CD4-positive, CD25-positive, alpha-beta regulatory T cell (primary cell): Measurements from ENCODE around the gene KLHDC10. TPM values are rescaled to one million over a fixed set of nuclear protein-coding genes. Genes with fewer than 3 reads are reported as not detected.
A peak's percentile ranks its signal among the peaks of the same experiment; 100 is the strongest.

Experiments used
- ATAC-seq, 2 donors: fragments of 150-1000 bp; cut with Tn5 transposase; one replicate each; pipeline ENCODE4 v1.10.0; 2021; ENCODE audit warnings: low read depth in 2 of 2, moderate number of reproducible peaks in 2 of 2, moderate library complexity in 1 of 2
- DNase-seq, 3 donors: peaks; one replicate each; pipeline versions ENCODE4 v3.0.0 to v3.0.0-alpha.2; 2012 to 2022; ENCODE audit warnings: mixed read lengths in 1 of 3
- H3K27ac ChIP-seq: one replicate; pipeline ENCODE4 v1.7.0; 2013; ENCODE audit warnings: mild to moderate bottlenecking, low read length; ENCODE audit not compliant: insufficient read depth, poor library complexity, severe bottlenecking
- H3K27me3 ChIP-seq: one replicate; pipeline ENCODE4 v1.7.0; 2013; ENCODE audit warnings: low read length; ENCODE audit not compliant: control insufficient read depth, insufficient read depth
- H3K36me3 ChIP-seq: one replicate; pipeline ENCODE4 v1.7.0; 2013; ENCODE audit warnings: mild to moderate bottlenecking, low read length, moderate library complexity; ENCODE audit not compliant: control insufficient read depth, insufficient read depth
- H3K4me1 ChIP-seq: 2 replicates; pipeline ENCODE4 v1.7.0; 2013; ENCODE audit warnings: mild to moderate bottlenecking, low read length; ENCODE audit not compliant: insufficient read depth, control insufficient read depth, poor library complexity, severe bottlenecking
- H3K4me3 ChIP-seq: one replicate; pipeline ENCODE4 v1.7.0; 2013; ENCODE audit warnings: low read depth, mild to moderate bottlenecking, low read length, moderate library complexity
- H3K9me3 ChIP-seq, 2 experiments: 1 replicate in 1 of 2; 2 replicates in 1 of 2; pipeline ENCODE4 v1.7.0; 2013; ENCODE audit warnings: low read length in 2 of 2, mild to moderate bottlenecking in 1 of 2, moderate library complexity in 1 of 2; ENCODE audit not compliant: control insufficient read depth in 2 of 2
- H3K27ac Mint-ChIP-seq, 3 donors: one replicate each; pipeline ENCODE4 v1.8.0; 2020 to 2022; ENCODE audit warnings: mild to moderate bottlenecking in 3 of 3, mixed read lengths in 3 of 3, moderate library complexity in 2 of 3
- H3K27me3 Mint-ChIP-seq: one replicate; pipeline ENCODE4 v1.8.0; 2022; ENCODE audit warnings: mild to moderate bottlenecking, mixed read lengths
- H3K36me3 Mint-ChIP-seq: one replicate; pipeline ENCODE4 v1.8.0; 2020; ENCODE audit warnings: mixed read lengths
- H3K4me1 Mint-ChIP-seq, 4 donors: one replicate each; pipeline ENCODE4 v1.8.0; 2020 to 2022; ENCODE audit warnings: mixed read lengths in 4 of 4, mild to moderate bottlenecking in 1 of 4
- H3K4me3 Mint-ChIP-seq, 4 donors: one replicate each; pipeline ENCODE4 v1.8.0; 2020 to 2022; ENCODE audit warnings: mild to moderate bottlenecking in 4 of 4, mixed read lengths in 4 of 4, moderate library complexity in 3 of 4
- H3K9me3 Mint-ChIP-seq, 7 donors: one replicate each; pipeline ENCODE4 v1.8.0; 2020 to 2022; ENCODE audit warnings: mixed read lengths in 7 of 7, mild to moderate bottlenecking in 3 of 7, moderate library complexity in 2 of 7
- polyA plus RNA-seq, 4 donors: library from polyadenylated mRNA; unstranded; fragments of 300-500 nt; fragmentation: Illumina TruSeq; gene quantifications; one replicate each; pipeline ENCODE4 v1.2.3, GENCODE V29; 2021
- total RNA-seq: library from RNA; stranded (reverse); gene quantifications from one replicate; pipeline ENCODE4 v1.2.3, GENCODE V29; 2022

Gene KLHDC10
- total and polyA plus RNA-seq, 5 donors from 2014 or later, result 1.3 to 16.8 (median 2.4) TPM

DNA sequence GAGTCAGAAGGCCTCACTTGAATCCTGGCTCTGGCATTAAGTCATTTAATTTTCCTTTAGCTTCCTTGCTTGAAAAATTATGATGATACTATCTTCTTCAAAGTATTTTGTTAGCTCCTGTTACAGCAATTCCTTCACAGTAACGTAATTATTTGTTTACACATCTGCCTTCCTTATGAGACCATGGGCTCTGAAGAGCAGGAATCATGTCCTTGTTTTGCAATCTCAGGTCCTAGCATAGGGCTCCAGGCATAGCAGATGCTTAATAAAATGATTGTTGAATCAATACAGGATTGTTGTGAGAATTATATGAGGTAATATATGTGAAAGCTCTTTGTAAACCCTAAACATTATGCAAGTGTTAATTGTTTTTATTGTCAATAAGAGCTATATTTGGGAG is 25.5 kb downstream of the KLHDC10 start:
- Histone ChIP-seq H3K4me1 (no peaks in the 10 kb centered on the region), H3K27ac (no peak overlapping the region), H3K36me3 (no peaks in the 10 kb centered on the region), H3K4me3 (no peak overlapping the region), H3K9me3 (no peaks in the 10 kb centered on the region), H3K27me3 (no peaks in the 10 kb centered on the region)
- Mint-ChIP-seq H3K9me3 (no peaks in the 10 kb centered on the region), H3K4me3 (no peak overlapping the region), H3K27ac (no peak overlapping the region), H3K36me3 (peaks cover 12% of the 10 kb centered on the region), H3K4me1 (peaks cover 5 to 21% (median 15%) of the 10 kb centered on the region in 4 donors), H3K27me3 (no peaks in the 10 kb centered on the region)
- ATAC-seq (no peak), DNase-seq (no peak)

DNA sequence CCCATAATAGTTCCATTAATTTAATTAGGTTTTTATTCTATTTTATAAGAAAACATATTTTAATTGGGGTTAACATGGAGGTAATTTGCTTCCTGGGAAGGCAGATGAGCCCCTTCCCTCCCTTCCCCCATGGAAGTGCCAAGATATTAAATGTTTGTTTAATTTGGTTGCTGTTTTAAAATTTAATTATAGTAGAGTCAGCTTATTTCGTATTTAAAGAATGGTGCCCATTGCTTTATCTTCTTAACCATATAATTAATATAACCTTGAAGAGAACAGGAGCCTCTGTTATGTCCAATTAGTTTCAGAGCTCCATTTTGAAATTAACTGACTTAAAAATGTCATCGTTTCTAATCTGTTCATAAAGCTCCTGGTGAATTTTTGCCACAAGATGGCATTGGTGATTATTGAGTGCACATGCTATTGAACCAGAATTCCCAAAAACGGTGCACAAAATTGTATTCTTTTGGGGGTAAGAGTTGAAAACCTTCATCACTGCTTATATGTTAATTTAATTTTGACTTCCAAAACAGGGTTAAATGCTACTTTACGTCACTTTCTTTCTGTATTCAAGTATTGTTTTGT is 26.0 kb downstream of the KLHDC10 start:
- ATAC-seq, result no peak
- no peak overlapping the region for H3K27ac Mint-ChIP-seq
- peaks cover under 1 to 19% (median 13%) of the 10 kb centered on the region in 4 donors for H3K4me1 Mint-ChIP-seq
- no peak for DNase-seq
- no peaks in the 10 kb centered on the region for H3K27me3 Mint-ChIP-seq
- Histone ChIP-seq H3K36me3 (no peaks in the 10 kb centered on the region), H3K4me3 (no peak overlapping the region), H3K27ac (no peak overlapping the region), H3K4me1 (no peaks in the 10 kb centered on the region), H3K27me3 (no peaks in the 10 kb centered on the region), H3K9me3 (no peaks in the 10 kb centered on the region)
- H3K4me3 Mint-ChIP-seq, result no peak overlapping the region
- no peaks in the 10 kb centered on the region for H3K9me3 Mint-ChIP-seq
- peaks cover 16% of the 10 kb centered on the region for H3K36me3 Mint-ChIP-seq

DNA sequence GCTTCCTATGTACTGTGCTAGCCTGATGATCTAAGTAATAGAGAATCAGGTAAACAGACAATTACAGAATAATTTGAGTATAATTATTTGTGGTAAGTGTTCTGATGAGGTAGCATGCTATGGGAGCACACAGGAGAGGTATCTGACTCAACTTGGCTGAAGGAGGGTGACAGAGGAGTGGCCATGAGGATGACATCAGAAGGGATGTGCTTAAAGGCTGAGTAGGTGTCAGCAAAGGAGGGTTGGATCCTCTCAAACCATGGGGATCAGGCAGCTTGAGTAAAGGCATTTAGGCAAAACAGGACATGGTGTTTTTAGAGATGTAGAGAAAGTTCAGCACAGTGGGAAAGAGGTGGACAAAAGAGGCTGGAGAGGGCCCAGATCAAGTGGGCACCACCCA is 29.0 kb downstream of the KLHDC10 start:
- Mint-ChIP-seq H3K27ac (peak overlapping the region in 1 of 3 donors; percentile 27), H3K9me3 (no peaks in the 10 kb centered on the region), H3K4me1 (peaks cover 0 to 16% (median 11%) of the 10 kb centered on the region in 4 donors), H3K36me3 (peaks cover 17% of the 10 kb centered on the region), H3K27me3 (no peaks in the 10 kb centered on the region), H3K4me3 (no peak overlapping the region)
- no peaks in the 10 kb centered on the region for H3K4me1 ChIP-seq
- H3K9me3 ChIP-seq, result no peaks in the 10 kb centered on the region
- no peak overlapping the region for H3K4me3 ChIP-seq
- DNase-seq, result no peak
- H3K27me3 ChIP-seq, result no peaks in the 10 kb centered on the region
- ATAC-seq, result no peak
- H3K36me3 ChIP-seq, result no peaks in the 10 kb centered on the region
- H3K27ac ChIP-seq, result no peak overlapping the region

DNA sequence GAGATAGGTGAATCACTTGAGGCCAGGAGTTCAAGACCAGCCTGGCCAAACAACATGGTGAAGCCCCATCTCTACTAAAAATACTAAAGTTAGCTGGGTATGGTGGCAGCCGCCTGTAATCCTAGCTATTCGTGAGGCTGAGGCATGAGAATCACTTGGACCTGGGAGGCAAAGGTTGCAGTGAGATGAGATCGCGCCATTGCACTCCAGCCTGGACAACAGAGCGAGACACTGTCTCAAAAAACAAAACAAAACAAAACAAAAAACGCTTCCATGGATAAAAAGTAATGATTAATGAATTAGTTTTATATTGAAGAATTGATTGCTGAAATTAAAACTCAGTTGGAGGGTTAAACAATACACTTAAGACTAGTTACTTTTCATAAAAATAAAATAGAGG is 32.3 kb downstream of the KLHDC10 start:
- ATAC-seq (no peak), DNase-seq (no peak)
- Mint-ChIP-seq H3K4me1 (peaks cover 0 to 15% (median 8%) of the 10 kb centered on the region in 4 donors), H3K9me3 (no peaks in the 10 kb centered on the region), H3K36me3 (peaks cover 17% of the 10 kb centered on the region), H3K4me3 (no peak overlapping the region), H3K27me3 (no peaks in the 10 kb centered on the region), H3K27ac (no peak overlapping the region)
- H3K9me3 ChIP-seq, result no peaks in the 10 kb centered on the region
- no peak overlapping the region for H3K4me3 ChIP-seq
- H3K36me3 ChIP-seq, result no peaks in the 10 kb centered on the region
- no peaks in the 10 kb centered on the region for H3K4me1 ChIP-seq
- H3K27me3 ChIP-seq, result no peaks in the 10 kb centered on the region
- H3K27ac ChIP-seq, result no peak overlapping the region

DNA sequence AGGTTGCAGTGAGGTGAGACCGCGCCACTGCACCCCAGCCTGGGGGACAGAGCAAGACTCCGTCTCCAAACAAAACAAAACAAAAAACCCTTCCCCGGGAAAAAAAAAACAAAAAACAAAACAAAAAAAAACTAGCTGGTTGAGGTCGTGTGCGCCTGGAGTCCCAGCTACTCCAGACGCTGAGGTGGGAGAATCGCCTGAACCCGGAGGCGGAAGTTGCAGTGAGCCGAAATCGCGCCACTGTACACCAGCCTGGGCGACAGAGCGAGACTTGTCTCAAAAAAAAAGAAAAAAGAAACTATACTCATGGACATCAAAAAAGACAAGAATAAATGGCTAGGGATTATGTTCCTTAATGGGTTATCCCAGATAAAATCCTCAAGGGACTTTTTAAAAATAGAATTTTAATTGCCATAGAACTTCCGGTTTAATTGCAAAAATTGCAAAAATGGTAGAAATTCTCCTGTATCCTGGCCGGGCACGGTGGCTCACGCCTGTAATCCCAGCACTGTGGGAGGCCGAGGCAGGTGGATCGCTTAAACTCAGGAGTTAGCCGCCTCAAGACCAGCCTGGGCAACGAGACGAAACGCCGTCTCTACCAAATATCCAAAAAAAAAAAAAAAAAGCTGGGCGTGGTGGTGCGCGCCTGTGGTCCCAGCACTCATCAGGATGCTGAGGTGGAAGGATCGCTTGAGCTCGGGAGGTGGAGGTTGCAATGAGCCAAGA is 37.8 kb downstream of the KLHDC10 start:
- Mint-ChIP-seq H3K36me3 (no peaks in the 10 kb centered on the region), H3K9me3 (no peaks in the 10 kb centered on the region), H3K4me3 (no peak overlapping the region), H3K27ac (no peak overlapping the region), H3K27me3 (no peaks in the 10 kb centered on the region), H3K4me1 (peaks cover 0 to 9% (median 1%) of the 10 kb centered on the region in 4 donors)
- Histone ChIP-seq H3K9me3 (no peaks in the 10 kb centered on the region), H3K27ac (no peak overlapping the region), H3K4me3 (no peak overlapping the region), H3K27me3 (no peaks in the 10 kb centered on the region), H3K4me1 (no peaks in the 10 kb centered on the region), H3K36me3 (no peaks in the 10 kb centered on the region)
- ATAC-seq (no peak), DNase-seq (no peak)

DNA sequence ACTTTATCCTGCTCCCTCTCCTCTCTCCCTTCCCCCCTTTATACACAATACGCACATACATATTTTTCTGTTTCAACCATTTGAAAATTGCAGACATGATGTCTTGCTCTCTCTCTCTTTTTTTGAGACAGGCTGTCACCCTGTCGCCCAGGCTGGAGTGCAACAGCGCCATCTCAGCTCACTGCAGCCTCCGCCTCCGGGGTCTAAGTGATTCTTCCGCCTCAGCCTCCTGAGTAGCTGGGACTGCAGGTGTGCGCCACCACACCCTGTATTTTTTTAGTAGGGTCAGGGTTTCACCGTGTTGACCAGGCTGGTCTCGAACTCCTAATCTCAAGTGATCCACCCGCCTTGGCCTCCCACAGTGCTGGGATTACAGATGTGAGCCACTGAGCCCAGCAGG is 38.5 kb downstream of the KLHDC10 start:
- H3K27ac ChIP-seq, result no peak overlapping the region
- Mint-ChIP-seq H3K4me1 (peaks cover 0 to 9% (median 1%) of the 10 kb centered on the region in 4 donors), H3K4me3 (no peak overlapping the region), H3K27ac (no peak overlapping the region), H3K27me3 (no peaks in the 10 kb centered on the region), H3K9me3 (no peaks in the 10 kb centered on the region), H3K36me3 (no peaks in the 10 kb centered on the region)
- no peaks in the 10 kb centered on the region for H3K36me3 ChIP-seq
- ATAC-seq, result no peak
- H3K4me3 ChIP-seq, result no peak overlapping the region
- H3K4me1 ChIP-seq, result no peaks in the 10 kb centered on the region
- no peak for DNase-seq
- no peaks in the 10 kb centered on the region for H3K9me3 ChIP-seq
- H3K27me3 ChIP-seq, result no peaks in the 10 kb centered on the region

DNA sequence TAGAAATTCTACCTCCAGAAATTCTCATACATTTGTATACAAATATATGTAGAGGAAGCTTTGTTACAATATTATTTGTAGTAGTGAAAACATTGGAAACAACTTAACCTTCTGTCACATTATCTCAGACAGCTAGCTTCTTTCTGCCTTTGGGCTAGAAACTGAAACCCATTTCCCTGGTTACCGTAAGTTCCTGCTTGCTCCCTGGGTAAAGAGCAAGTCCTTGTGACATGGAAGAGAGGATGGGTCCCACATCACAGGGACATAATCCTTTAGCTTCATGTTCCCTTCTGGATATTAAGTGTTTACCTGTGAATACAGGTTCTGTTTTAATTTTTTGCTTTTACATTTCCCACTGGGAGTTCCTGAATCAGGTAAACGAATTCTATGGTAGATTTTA is 41.8 kb downstream of the KLHDC10 start:
- no peak for ATAC-seq
- Histone ChIP-seq H3K9me3 (no peaks in the 10 kb centered on the region), H3K4me3 (no peak overlapping the region), H3K27ac (no peak overlapping the region), H3K36me3 (no peaks in the 10 kb centered on the region), H3K4me1 (no peaks in the 10 kb centered on the region), H3K27me3 (no peaks in the 10 kb centered on the region)
- peaks cover 0 to 6% (median under 1%) of the 10 kb centered on the region in 4 donors for H3K4me1 Mint-ChIP-seq
- no peak overlapping the region for H3K27ac Mint-ChIP-seq
- H3K4me3 Mint-ChIP-seq, result no peak overlapping the region
- H3K9me3 Mint-ChIP-seq, result no peaks in the 10 kb centered on the region
- no peak for DNase-seq
- no peaks in the 10 kb centered on the region for H3K36me3 Mint-ChIP-seq
- no peaks in the 10 kb centered on the region for H3K27me3 Mint-ChIP-seq
